ENCODE measurements around the gene MCF2L2. TPM values are rescaled to one million over a fixed set of nuclear protein-coding genes. Genes with fewer than 3 reads are reported as not detected.
A peak's percentile ranks its signal among the peaks of the same experiment; 100 is the strongest.

MCF2L2 gene
- total and polyA plus RNA-seq, 2 of the 13 experiments (the other 11 are each of a cell fraction or from before 2014, with no cell fraction given), result not detected

DNA sequence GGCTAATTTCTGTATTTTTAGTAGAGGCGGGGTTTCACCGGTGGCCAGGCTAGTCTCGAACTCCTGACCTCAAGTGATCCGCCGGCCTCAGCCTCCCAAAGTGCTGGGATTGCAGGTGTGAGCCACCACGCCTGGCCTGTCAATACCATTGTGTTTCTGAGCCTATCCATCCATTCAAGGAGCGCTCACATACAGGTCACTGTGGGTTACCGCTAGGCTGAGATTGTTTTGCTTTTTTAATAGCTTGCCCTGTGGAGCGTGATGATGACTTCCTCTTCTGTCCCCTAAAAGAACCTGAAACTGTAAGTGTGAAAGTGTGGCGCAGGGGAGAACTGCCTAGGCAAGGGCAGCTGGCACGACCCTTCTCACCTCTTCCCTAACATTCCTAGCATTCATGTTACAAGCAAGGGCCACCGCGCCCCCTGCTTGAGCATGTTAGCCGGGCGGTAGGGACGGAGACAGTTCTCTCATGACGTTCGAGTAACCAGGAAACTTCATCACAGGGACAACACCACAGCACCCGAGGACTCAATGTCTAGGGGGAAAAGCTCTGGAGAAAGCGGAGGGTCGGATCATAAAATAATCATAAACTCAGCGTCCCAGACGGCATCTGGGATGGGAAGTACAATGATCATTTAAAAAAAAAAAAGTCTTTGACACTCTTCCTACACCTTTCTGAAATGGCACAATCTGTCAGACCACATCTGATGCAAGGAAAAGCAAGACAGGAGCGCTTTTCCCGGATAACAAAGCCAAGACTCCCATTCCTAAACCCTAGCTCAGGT lies 266.7 kb downstream of the MCF2L2 start (continued):
- TF ChIP-seq, protein P1, sequence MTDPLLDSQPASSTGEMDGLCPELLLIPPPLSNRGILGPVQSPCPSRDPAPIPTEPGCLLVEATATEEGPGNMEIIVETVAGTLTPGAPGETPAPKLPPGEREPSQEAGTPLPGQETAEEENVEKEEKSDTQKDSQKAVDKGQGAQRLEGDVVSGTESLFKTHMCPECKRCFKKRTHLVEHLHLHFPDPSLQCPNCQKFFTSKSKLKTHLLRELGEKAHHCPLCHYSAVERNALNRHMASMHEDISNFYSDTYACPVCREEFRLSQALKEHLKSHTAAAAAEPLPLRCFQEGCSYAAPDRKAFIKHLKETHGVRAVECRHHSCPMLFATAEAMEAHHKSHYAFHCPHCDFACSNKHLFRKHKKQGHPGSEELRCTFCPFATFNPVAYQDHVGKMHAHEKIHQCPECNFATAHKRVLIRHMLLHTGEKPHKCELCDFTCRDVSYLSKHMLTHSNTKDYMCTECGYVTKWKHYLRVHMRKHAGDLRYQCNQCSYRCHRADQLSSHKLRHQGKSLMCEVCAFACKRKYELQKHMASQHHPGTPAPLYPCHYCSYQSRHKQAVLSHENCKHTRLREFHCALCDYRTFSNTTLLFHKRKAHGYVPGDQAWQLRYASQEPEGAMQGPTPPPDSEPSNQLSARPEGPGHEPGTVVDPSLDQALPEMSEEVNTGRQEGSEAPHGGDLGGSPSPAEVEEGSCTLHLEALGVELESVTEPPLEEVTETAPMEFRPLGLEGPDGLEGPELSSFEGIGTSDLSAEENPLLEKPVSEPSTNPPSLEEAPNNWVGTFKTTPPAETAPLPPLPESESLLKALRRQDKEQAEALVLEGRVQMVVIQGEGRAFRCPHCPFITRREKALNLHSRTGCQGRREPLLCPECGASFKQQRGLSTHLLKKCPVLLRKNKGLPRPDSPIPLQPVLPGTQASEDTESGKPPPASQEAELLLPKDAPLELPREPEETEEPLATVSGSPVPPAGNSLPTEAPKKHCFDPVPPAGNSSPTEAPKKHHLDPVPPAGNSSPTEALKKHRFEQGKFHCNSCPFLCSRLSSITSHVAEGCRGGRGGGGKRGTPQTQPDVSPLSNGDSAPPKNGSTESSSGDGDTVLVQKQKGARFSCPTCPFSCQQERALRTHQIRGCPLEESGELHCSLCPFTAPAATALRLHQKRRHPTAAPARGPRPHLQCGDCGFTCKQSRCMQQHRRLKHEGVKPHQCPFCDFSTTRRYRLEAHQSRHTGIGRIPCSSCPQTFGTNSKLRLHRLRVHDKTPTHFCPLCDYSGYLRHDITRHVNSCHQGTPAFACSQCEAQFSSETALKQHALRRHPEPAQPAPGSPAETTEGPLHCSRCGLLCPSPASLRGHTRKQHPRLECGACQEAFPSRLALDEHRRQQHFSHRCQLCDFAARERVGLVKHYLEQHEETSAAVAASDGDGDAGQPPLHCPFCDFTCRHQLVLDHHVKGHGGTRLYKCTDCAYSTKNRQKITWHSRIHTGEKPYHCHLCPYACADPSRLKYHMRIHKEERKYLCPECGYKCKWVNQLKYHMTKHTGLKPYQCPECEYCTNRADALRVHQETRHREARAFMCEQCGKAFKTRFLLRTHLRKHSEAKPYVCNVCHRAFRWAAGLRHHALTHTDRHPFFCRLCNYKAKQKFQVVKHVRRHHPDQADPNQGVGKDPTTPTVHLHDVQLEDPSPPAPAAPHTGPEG (CRISPR knock-in tag; IDR thresholded peaks at IDR 0.05), result no peak
- no peak for TF ChIP-seq ZNF83 (CRISPR knock-in tag; IDR thresholded peaks at IDR 0.05; ENCODE audit: borderline replicate concordance)
- TF ChIP-seq, protein P2, sequence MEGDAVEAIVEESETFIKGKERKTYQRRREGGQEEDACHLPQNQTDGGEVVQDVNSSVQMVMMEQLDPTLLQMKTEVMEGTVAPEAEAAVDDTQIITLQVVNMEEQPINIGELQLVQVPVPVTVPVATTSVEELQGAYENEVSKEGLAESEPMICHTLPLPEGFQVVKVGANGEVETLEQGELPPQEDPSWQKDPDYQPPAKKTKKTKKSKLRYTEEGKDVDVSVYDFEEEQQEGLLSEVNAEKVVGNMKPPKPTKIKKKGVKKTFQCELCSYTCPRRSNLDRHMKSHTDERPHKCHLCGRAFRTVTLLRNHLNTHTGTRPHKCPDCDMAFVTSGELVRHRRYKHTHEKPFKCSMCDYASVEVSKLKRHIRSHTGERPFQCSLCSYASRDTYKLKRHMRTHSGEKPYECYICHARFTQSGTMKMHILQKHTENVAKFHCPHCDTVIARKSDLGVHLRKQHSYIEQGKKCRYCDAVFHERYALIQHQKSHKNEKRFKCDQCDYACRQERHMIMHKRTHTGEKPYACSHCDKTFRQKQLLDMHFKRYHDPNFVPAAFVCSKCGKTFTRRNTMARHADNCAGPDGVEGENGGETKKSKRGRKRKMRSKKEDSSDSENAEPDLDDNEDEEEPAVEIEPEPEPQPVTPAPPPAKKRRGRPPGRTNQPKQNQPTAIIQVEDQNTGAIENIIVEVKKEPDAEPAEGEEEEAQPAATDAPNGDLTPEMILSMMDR (CRISPR knock-in tag; IDR thresholded peaks at IDR 0.05), result peak; percentile 24; the same call in 1 of the 2 replicates
- TF ChIP-seq DPF2 (CRISPR knock-in tag; IDR thresholded peaks at IDR 0.05; ENCODE audit: borderline replicate concordance, low read depth), result no peak
- TF ChIP-seq, protein P3, sequence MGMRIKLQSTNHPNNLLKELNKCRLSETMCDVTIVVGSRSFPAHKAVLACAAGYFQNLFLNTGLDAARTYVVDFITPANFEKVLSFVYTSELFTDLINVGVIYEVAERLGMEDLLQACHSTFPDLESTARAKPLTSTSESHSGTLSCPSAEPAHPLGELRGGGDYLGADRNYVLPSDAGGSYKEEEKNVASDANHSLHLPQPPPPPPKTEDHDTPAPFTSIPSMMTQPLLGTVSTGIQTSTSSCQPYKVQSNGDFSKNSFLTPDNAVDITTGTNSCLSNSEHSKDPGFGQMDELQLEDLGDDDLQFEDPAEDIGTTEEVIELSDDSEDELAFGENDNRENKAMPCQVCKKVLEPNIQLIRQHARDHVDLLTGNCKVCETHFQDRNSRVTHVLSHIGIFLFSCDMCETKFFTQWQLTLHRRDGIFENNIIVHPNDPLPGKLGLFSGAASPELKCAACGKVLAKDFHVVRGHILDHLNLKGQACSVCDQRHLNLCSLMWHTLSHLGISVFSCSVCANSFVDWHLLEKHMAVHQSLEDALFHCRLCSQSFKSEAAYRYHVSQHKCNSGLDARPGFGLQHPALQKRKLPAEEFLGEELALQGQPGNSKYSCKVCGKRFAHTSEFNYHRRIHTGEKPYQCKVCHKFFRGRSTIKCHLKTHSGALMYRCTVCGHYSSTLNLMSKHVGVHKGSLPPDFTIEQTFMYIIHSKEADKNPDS (CRISPR knock-in tag; IDR thresholded peaks at IDR 0.05), result no peak
- TF ChIP-seq, protein P4, sequence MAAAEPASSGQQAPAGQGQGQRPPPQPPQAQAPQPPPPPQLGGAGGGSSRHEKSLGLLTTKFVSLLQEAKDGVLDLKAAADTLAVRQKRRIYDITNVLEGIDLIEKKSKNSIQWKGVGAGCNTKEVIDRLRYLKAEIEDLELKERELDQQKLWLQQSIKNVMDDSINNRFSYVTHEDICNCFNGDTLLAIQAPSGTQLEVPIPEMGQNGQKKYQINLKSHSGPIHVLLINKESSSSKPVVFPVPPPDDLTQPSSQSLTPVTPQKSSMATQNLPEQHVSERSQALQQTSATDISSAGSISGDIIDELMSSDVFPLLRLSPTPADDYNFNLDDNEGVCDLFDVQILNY (CRISPR knock-in tag; conservative IDR thresholded peaks at IDR 0.05), result no peak
- no peak for TF ChIP-seq TEAD2 (CRISPR knock-in tag; IDR thresholded peaks at IDR 0.05)
- no peak for TF ChIP-seq MAFK (conservative IDR thresholded peaks at IDR 0.05 in 1 of 2, IDR thresholded peaks at IDR 0.05 in 1 of 2; ENCODE audit: low read length in 2 of 2)
- TF ChIP-seq FOSL1 (CRISPR knock-in tag; IDR thresholded peaks at IDR 0.05; ENCODE audit: borderline replicate concordance), result no peak
- TF ChIP-seq ARHGAP35 (CRISPR knock-in tag; IDR thresholded peaks at IDR 0.05; ENCODE audit: borderline replicate concordance), result no peak
- TF ChIP-seq, protein P5, sequence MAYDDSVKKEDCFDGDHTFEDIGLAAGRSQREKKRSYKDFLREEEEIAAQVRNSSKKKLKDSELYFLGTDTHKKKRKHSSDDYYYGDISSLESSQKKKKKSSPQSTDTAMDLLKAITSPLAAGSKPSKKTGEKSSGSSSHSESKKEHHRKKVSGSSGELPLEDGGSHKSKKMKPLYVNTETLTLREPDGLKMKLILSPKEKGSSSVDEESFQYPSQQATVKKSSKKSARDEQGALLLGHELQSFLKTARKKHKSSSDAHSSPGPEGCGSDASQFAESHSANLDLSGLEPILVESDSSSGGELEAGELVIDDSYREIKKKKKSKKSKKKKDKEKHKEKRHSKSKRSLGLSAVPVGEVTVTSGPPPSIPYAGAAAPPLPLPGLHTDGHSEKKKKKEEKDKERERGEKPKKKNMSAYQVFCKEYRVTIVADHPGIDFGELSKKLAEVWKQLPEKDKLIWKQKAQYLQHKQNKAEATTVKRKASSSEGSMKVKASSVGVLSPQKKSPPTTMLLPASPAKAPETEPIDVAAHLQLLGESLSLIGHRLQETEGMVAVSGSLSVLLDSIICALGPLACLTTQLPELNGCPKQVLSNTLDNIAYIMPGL (CRISPR knock-in tag; IDR thresholded peaks at IDR 0.05; ENCODE audit: borderline replicate concordance in 1 of 2, low read depth in 1 of 2), result 0 out of 4 replicates have a peak, but pooled peaks of 1 of the 2 experiments have one; percentile 7

Measured in HepG2 (cell line).